GM19372 (cell line): ENCODE results near the gene RPS6KA2.
A peak's percentile ranks its signal among the peaks of the same experiment; 100 is the strongest.
"Not testable (repeated sequence)": the region's sequence is repeated elsewhere in the genome, so short reads cannot be mapped to it uniquely, and the experiment has no call there.

Source experiments
- ATAC-seq: cut with Tn5 transposase; IDR thresholded peaks from one replicate; pipeline ENCODE4 v1.9.1; 2021; ENCODE audit warnings: mild to moderate bottlenecking, low read depth, moderate library complexity; ENCODE audit not compliant: unreplicated experiment

RPS6KA2 gene

GRCh38 chr6:166412911-166413384, 214.1 kb downstream of the RPS6KA2 start:
- no peak for ATAC-seq

- no peak for ATAC-seq
These were observed 214.7 kb downstream of the RPS6KA2 start for GRCh38 chr6:166412156-166412910.

GRCh38 chr6:166411721-166412151, 215.3 kb downstream of the RPS6KA2 start:
- ATAC-seq, result no peak

- ATAC-seq, result no peak
These were observed 215.8 kb downstream of the RPS6KA2 start for GRCh38 chr6:166411271-166411670.

GRCh38 chr6:166410426-166410935, 216.6 kb downstream of the RPS6KA2 start:
- ATAC-seq, result no peak

- no peak for ATAC-seq
These were observed 217.9 kb downstream of the RPS6KA2 start for GRCh38 chr6:166408936-166409755.

- ATAC-seq, result no peak
These were observed 220.9 kb downstream of the RPS6KA2 start for GRCh38 chr6:166406197-166406596.

- no peak for ATAC-seq
These were observed 221.7 kb downstream of the RPS6KA2 start for GRCh38 chr6:166405386-166405785.

GRCh38 chr6:166402582-166403277, 224.3 kb downstream of the RPS6KA2 start:
- ATAC-seq, result no peak

- ATAC-seq, result peak; percentile 90
These were observed 226.3 kb downstream of the RPS6KA2 start for GRCh38 chr6:166400649-166401250.

- ATAC-seq, result no peak
These were observed 226.9 kb downstream of the RPS6KA2 start for GRCh38 chr6:166400181-166400580.

GRCh38 chr6:166398348-166398747, 228.7 kb downstream of the RPS6KA2 start:
- no peak for ATAC-seq

GRCh38 chr6:166397849-166398248, 229.2 kb downstream of the RPS6KA2 start:
- ATAC-seq, result no peak

GRCh38 chr6:166395778-166396177, 231.3 kb downstream of the RPS6KA2 start:
- ATAC-seq, result no peak

- no peak for ATAC-seq
These were observed 231.7 kb downstream of the RPS6KA2 start for GRCh38 chr6:166395351-166395750.

- ATAC-seq, result no peak
These were observed 232.8 kb downstream of the RPS6KA2 start for GRCh38 chr6:166394036-166394892.

GRCh38 chr6:166393535-166393823, 233.6 kb downstream of the RPS6KA2 start:
- no peak for ATAC-seq

GRCh38 chr6:166392755-166393534, 234.1 kb downstream of the RPS6KA2 start:
- ATAC-seq, result not testable (repeated sequence)

- ATAC-seq, result no peak
These were observed 237.9 kb downstream of the RPS6KA2 start for GRCh38 chr6:166389119-166389518.
